Mononuclear cell (primary cell): ENCODE results near the gene ZNF532. TPM values are rescaled to one million over a fixed set of nuclear protein-coding genes. Genes with fewer than 3 reads are reported as not detected.

ENCODE experiments used
- H3K27me3 ChIP-seq: 2 replicates; pipeline ENCODE4 v1.6.0; 2011; ENCODE audit warnings: low read length, control low read depth; ENCODE audit not compliant: insufficient read depth
- H3K4me1 ChIP-seq: 2 replicates; pipeline ENCODE4 v1.5.1; 2011; ENCODE audit warnings: mild to moderate bottlenecking, low read length, control low read depth; ENCODE audit not compliant: insufficient read depth
- H3K4me3 ChIP-seq: 2 replicates; pipeline ENCODE4 v1.5.1; 2011; ENCODE audit warnings: mild to moderate bottlenecking, low read length, moderate library complexity
- H3K9me3 ChIP-seq: 2 replicates; pipeline ENCODE4 v1.5.1; 2011; ENCODE audit warnings: low read depth, mild to moderate bottlenecking, control low read depth, low read length
- total RNA-seq: library from RNA; depleted of rRNA; stranded (reverse); fragments of >200 nt; gene quantifications from one replicate; pipeline ENCODE4 v1.2.3, GENCODE V29; 2012

Gene ZNF532
- total RNA-seq, 1 donor = 7.7 TPM

DNA sequence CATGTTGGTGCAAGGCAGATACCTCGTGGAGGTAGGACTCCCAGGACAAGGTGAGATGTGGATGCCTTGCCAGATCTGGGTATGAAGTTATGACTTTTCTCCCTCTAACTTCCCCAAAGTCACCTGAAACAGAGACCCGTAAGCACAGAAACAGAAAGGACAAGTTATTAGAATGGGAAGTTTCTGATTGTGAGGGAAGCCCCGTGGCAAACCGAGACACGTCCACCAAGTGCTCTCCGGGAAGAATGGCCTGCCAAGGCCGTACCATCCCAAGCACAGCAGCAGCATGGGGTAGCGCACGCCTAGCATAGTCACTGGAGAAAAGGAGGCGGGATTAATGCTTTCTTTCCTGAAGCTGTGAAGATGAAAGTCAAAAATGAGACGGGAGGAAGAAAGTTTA is 110.6 kb downstream of the ZNF532 start:
- Histone ChIP-seq H3K4me1 (peaks cover 4% of the 10 kb centered on the region), H3K27me3 (no peaks in the 10 kb centered on the region), H3K4me3 (no peak overlapping the region), H3K9me3 (no peaks in the 10 kb centered on the region)

DNA sequence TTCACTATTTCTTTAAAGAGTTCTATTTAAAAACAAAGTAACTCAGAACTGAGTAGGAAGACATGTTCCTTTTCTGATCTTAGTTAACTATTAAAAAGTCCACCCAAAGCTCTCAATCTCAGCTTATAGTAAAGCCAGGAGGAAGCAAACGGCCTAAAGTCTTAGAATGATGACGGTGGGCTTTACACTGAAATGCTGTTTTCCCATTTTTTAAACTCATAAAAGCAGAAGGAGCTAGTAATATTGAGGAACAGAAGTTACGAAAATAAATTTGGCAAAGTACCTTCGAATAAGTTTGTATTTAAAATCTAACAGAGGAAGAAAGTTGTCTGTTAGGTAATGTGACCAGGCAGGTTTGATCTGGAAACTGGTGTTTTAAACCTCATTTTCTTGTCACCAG is 111.1 kb downstream of the ZNF532 start:
- H3K27me3 ChIP-seq = no peaks in the 10 kb centered on the region
- peaks cover 4% of the 10 kb centered on the region for H3K4me1 ChIP-seq
- no peaks in the 10 kb centered on the region for H3K9me3 ChIP-seq
- no peak overlapping the region for H3K4me3 ChIP-seq

DNA sequence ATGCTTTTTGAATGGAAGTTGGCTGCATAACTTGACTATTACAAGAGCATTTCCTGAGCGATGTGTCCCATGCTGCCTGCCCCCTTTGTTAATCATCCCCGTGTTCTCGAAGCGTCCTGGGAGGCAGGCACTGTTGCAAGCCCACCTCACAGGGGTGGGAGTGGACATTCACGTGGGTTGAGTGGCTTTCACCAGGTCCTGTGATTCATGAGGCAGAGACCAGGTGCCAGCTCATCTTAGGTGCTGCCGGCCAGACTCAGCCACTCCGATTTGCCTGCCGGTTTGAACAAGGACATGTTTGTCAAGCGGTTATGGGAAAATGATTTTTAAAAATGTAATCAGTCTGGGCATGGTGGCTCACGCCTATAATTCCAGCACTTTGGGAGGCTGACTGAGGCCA is 112.5 kb downstream of the ZNF532 start:
- no peaks in the 10 kb centered on the region for H3K9me3 ChIP-seq
- no peak overlapping the region for H3K4me3 ChIP-seq
- H3K27me3 ChIP-seq = no peaks in the 10 kb centered on the region
- H3K4me1 ChIP-seq = peaks cover 4% of the 10 kb centered on the region

DNA sequence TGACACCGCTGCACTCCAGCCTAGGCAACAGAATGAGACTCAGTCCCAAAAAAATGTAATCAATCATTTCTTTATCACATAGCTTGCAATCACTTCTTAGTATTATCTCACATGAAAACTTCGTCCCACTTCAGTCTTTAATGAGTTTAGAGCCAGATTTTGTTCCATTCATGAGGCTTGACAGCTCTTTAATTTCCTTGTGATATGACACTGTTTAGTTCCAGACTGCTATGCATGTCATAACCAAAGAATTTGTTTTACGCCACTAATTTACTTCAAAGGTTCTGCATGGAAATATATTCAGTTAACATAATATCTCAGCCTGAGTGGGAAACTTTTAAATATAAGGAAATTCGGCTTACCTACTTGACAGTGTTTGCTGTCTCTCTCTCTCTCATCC is 113.1 kb downstream of the ZNF532 start:
- Histone ChIP-seq H3K27me3 (no peaks in the 10 kb centered on the region), H3K9me3 (no peaks in the 10 kb centered on the region), H3K4me1 (peaks cover 4% of the 10 kb centered on the region), H3K4me3 (no peak overlapping the region)

DNA sequence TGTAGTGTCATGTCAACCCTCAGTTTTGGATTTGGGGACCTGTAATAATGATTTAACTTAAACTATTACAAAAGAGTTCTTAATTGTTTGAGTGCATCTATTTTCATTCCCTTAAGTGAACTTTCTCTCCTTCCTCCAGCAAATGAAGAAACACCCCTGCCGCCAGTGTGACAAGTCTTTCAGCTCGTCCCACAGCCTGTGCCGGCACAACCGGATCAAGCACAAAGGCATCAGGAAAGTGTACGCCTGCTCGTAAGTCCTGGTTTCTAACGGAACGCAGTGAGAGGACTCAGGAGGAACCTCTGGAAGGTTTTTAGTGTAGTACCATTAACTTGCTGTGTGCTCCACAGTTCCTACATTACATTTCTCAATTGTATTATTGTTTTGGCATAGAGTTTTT is 114.2 kb downstream of the ZNF532 start:
- no peaks in the 10 kb centered on the region for H3K9me3 ChIP-seq
- H3K4me1 ChIP-seq = peaks cover 4% of the 10 kb centered on the region
- no peaks in the 10 kb centered on the region for H3K27me3 ChIP-seq
- no peak overlapping the region for H3K4me3 ChIP-seq

DNA sequence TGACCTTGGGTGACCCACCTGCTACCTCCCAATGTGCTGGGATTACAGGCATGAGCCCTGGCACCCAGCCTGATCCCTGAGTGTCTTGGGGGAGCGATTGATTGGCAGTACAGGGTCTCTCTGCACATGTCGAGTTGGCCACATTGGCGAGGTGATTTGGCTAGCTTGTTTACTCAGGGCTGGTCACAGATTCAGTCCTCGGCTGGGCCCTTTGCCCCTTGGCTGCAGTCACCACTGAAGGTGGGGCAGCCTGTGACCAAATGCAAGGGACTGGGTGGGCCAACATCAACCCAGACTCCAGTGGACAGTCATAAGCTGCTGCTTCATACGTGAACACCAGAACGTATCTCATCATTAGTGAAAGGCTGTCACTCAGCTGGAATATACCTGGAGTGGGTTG is 114.9 kb downstream of the ZNF532 start:
- Histone ChIP-seq H3K4me3 (no peak overlapping the region), H3K4me1 (peaks cover 4% of the 10 kb centered on the region), H3K27me3 (no peaks in the 10 kb centered on the region), H3K9me3 (no peaks in the 10 kb centered on the region)

DNA sequence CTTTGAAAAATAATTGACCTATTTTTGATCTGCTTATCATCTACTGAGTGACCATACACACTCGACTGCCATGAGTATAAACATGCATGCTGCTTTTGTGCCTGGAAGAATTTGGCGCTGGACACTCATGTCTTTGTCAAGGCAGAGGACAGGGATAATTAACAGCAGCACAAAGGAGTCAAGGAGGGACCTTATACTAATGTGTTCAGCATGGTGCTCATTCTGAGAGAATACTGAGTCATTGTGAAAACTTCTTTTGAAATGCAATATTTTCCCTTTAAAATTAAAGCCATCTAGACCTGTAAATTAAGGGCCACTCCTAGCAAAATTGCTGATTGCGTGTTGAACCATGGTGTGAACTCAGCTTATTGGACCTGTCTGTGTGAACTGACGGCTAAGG is 116.3 kb downstream of the ZNF532 start:
- Histone ChIP-seq H3K27me3 (no peaks in the 10 kb centered on the region), H3K9me3 (no peaks in the 10 kb centered on the region), H3K4me3 (no peak overlapping the region), H3K4me1 (no peaks in the 10 kb centered on the region)

DNA sequence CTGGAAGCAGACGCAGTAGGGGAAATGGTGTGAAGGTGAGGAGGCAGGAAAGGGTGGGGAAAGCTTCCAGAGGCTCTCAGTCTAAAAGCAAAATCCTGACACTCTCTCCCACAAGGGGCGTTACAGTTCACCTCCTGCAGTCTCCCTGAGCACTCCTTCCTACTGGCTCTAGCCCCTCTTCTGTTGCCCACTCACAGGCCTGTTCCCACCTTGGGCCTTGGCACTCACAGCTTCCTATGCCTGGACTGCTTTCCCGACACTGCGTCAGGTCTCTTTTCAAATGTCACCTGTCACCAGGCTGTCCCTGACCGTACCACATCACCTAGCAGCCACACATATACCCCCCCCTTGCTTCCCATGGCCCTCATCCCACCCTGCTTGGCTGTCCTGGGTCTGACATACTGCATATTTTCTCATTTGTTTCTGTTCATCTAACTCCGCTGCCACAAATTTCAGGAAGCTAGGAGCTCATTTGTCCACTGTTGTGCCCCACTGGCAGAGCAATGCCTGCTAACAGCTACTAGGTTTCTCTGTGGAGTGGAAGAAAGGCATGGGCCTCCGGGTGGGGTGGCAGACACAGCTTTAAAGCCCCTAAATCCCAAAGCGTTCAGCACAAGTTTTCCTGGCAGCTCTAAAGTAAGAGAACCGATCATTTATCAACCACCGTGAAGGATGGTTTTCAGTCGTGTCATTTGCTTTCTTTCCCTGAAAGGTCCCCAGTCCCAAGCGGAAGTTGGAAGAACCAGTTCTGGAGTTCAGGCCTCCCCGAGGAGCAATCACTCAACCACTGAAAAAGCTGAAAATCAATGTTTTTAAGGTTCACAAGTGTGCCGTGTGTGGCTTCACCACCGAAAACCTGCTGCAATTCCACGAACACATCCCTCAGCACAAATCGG is 118.8 kb downstream of the ZNF532 start:
- no peak overlapping the region for H3K4me3 ChIP-seq
- H3K4me1 ChIP-seq = no peaks in the 10 kb centered on the region
- no peaks in the 10 kb centered on the region for H3K27me3 ChIP-seq
- H3K9me3 ChIP-seq = no peaks in the 10 kb centered on the region

DNA sequence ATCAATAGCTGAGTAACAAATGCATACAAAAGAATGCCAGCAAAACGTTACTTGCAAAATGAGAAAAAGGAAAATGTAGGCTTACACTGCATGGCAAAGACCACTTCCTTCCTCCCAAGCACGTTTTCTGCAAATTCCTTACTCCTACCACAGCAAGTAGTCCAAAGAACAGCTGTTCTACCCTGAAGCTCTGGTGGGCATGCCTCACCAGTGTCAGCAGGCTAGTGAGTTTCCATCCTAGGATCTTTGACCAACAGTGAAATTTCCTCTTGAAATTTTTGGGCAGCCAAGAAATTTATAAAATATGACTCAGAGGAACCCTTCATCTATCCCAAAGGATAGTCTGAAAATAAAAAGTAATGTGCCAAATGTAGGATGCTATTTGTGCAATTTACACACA is 123.9 kb downstream of the ZNF532 start:
- no peaks in the 10 kb centered on the region for H3K27me3 ChIP-seq
- H3K4me1 ChIP-seq = no peaks in the 10 kb centered on the region
- H3K4me3 ChIP-seq = no peak overlapping the region
- H3K9me3 ChIP-seq = peaks cover 8% of the 10 kb centered on the region

DNA sequence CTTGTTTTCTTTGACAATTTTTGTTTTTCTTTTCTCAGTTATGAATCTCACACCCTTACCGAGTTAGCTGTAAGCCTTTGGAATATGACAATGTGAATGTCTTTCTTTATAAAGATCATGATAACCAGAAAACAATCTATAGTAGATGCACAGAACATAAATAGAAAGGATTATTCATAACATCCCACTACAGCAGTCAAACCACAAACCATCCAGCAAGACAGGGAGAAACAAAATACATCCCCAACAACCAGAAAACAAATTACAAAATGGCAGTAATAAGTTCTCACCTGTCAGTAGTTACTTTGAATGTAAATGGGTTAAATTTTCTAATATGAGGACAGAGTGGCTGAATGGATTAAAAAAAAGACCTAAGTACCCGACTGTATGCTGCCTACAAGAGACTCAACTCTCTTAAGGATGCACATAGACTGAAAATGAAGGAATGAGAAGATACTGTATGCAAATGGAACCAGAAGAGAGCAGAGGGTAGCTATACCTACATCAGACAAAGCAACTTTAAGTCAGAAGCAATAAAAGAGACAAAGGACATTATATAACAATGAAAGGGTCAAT is 124.6 kb downstream of the ZNF532 start:
- no peaks in the 10 kb centered on the region for H3K27me3 ChIP-seq
- peaks cover 8% of the 10 kb centered on the region for H3K9me3 ChIP-seq
- no peaks in the 10 kb centered on the region for H3K4me1 ChIP-seq
- H3K4me3 ChIP-seq = no peak overlapping the region

DNA sequence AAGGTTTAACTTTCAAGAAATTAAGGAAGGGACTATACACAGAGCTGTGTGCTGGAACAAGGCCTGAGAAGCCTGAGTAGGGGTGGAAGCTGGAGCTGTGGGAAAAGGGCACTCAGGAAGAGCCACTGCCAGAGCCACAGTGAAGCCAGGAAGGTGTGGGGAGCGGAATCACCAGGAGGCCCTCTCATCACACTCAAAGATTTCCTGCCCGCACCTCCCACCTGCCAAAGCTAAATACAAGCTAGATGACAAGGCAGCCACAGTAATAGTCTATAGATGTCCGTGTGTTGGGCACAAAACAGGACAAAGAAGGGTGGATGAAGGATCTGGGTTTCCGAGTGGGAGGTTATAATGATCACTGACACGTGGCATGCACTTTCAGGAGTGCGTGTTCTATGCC is 126.0 kb downstream of the ZNF532 start:
- H3K27me3 ChIP-seq = no peaks in the 10 kb centered on the region
- H3K4me1 ChIP-seq = no peaks in the 10 kb centered on the region
- peaks cover 8% of the 10 kb centered on the region for H3K9me3 ChIP-seq
- H3K4me3 ChIP-seq = no peak overlapping the region

DNA sequence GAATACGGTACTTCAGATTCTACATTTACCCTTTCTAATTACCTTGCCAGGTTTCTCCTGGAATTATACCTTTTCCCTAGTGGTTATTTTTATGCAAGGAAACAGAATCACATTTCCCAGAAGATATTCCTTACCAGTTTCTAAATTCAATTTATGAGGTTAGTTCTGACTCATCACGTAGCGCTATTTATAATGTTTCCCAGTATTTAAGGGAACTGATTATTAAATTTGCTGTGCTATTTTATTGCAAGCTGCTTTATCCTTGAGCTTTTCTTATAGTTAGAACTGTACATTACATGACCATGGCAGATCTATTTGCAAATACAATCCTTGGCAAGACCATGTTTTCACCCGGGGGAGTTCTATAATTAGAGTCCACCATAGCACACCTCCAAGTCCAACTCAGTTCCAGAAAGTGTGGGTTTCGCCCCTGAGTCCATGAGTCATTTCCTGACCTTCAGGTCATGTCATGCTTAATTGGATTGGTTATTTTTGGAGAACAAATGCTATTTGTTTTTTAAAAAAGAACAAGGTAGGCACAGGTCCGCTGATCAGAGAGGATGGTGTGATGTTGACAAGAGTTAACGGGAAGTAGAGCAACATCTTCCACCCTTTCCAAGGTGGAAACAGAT is 126.6 kb downstream of the ZNF532 start:
- Histone ChIP-seq H3K4me1 (no peaks in the 10 kb centered on the region), H3K9me3 (peaks cover 8% of the 10 kb centered on the region), H3K27me3 (no peaks in the 10 kb centered on the region), H3K4me3 (no peak overlapping the region)

DNA sequence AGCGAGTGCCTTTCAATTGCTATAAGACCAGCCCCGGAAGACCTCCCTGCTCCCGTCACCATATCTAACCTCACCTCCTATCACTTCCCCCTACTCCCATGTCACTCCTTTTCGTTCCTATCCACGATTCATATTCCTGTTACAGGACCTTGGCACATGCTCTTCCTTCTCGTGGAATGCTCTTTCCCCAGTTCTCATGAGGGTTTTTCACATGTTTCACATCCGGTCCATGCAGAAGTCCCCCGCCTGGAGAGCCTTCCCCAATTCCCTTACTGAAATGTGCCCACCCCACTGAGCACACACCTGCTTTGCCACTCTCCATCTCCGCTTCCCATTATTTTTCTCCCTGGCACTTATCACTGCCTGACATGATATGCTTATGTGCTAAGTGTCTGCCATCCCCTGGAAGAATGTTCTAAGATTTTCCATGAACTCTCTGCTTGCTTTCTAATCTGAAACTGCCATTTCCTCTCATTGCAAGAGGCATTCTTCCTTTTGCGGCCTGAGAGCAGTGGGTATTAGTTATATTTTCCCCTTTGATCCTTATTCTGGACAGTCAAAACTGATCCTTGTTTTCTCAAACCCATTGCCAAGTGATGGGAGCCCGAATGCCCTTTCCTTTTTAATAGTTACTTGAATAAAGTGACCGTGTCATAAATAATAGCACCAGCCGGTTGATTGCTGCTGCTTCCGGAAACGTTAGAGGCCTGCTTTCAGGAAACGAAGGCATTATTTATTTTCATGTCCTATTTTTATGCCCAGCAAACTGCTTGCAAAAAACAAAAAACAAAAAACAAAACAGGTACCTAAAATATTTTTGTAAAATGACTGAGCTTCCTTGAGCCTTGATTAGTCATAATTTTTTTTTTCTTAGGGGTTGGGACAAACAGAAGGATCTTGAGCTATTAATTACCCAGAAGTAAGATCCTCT is 127.9 kb downstream of the ZNF532 start:
- no peaks in the 10 kb centered on the region for H3K27me3 ChIP-seq
- no peaks in the 10 kb centered on the region for H3K4me1 ChIP-seq
- H3K4me3 ChIP-seq = no peak overlapping the region

DNA sequence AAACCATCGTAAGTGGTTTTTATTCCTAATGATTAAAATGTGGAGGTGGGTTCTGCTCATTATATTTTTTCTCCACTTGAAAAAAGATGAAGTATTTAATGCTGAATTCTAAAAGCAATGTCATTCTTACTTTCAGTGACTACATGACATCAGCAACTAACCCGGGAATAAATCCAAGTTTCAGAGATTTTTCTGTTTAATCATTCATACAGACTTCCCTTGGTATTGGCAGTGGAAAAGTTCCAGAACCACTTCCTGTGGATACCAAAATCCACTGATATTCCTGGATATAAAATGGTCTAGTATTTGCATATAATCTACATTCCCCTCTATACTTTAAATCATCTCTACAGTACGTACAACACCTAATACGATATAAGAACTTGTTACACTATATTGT is 128.6 kb downstream of the ZNF532 start:
- no peak overlapping the region for H3K4me3 ChIP-seq
- H3K9me3 ChIP-seq = peaks cover 8% of the 10 kb centered on the region
- H3K27me3 ChIP-seq = no peaks in the 10 kb centered on the region
- no peaks in the 10 kb centered on the region for H3K4me1 ChIP-seq

More for the DNA sequence above, 127.9 kb downstream of the ZNF532 start:
- peaks cover 8% of the 10 kb centered on the region for H3K9me3 ChIP-seq

DNA sequence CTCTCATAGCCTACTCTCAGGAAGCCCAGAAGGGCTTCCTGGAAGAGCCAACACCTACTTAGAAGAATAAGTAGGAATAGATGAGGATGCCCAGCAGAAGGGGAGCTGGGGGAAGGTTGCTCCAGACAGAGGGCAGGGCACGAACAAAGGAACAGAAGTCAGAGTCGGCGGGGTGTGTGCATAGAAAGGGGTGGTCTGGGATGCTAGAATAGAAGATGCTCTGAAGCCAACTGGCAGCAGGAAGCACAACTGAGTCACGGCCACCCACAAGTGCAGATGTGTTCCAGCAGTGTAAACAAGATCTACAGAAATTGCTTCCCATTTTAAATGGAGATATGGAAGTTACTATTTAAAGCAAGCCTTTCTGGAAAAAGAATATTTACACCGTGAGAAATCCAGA is 131.0 kb downstream of the ZNF532 start:
- Histone ChIP-seq H3K4me1 (no peaks in the 10 kb centered on the region), H3K27me3 (no peaks in the 10 kb centered on the region), H3K4me3 (no peak overlapping the region), H3K9me3 (no peaks in the 10 kb centered on the region)
